Measurements from ENCODE around the gene FARP1. TPM values are rescaled to one million over a fixed set of nuclear protein-coding genes. Genes with fewer than 3 reads are reported as not detected.

Gene FARP1
- polyA plus RNA-seq, 3 donors = 8.3 to 20.7 (median 9.6) TPM

GRCh38 chr13:98129059-98129746, 13.7 kb upstream of the FARP1 start:
- no peak overlapping the region for H3K27ac ChIP-seq (ENCODE audit: low read depth, low read length)
- 89 to 92% (median 90%) methylated on average over 5 of the region's 5 CpGs for WGBS, 3 donors

DNA sequence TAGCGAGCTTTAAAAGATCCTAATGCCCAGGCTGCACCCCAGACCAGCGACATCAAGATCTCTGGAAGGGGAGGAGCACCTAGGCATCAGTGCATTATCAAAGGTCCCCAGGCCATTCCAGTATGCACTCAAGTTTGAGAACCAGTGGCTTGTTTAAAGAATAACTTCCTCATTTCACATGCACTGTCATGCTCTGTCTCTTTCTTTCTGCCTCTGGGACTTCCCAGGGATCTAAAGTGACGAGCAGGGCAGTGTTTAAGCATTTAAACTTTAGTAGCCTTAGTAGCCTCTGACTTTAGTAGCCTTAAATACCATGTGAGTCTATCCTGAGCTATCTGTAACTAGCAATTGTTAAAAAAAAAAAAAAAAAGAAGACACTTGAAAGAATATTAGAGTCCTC, 8.9 kb upstream of the FARP1 start:
- no peak overlapping the region for H3K27ac ChIP-seq (ENCODE audit: low read depth, low read length)
- 51 to 74% (median 59%) methylated on average over 3 of the region's 3 CpGs for WGBS, 3 donors

- 87 to 98% (median 97%) methylated on average over 1 of the region's 1 CpG for WGBS, 3 donors
- H3K27ac ChIP-seq (ENCODE audit: low read depth, low read length) = no peak overlapping the region
Measured at GRCh38 chr13:98134901-98135300, 8.0 kb upstream of the FARP1 start.

- no peak overlapping the region for H3K27ac ChIP-seq (ENCODE audit: low read depth, low read length)
- WGBS, 3 donors = 91 to 98% (median 91%) methylated on average over 7 of the region's 7 CpGs
Measured at GRCh38 chr13:98141091-98141490, 1.8 kb upstream of the FARP1 start.

GRCh38 chr13:98141509-98142379, 1.1 kb upstream of the FARP1 start:
- no peak overlapping the region for H3K27ac ChIP-seq (ENCODE audit: low read depth, low read length)
- WGBS, 3 donors = 33 to 45% (median 40%) methylated on average over 24 to 27 of the region's 27 CpGs

GRCh38 chr13:98143157-98143553, 261 bp downstream of the FARP1 start:
- WGBS, 3 donors = 0 to 1% (median 1%) methylated on average over 23 to 66 of the region's 66 CpGs
- H3K27ac ChIP-seq (ENCODE audit: low read depth, low read length) = no peak overlapping the region

GRCh38 chr13:98143601-98144026, 720 bp downstream of the FARP1 start:
- H3K27ac ChIP-seq (ENCODE audit: low read depth, low read length) = no peak overlapping the region

DNA sequence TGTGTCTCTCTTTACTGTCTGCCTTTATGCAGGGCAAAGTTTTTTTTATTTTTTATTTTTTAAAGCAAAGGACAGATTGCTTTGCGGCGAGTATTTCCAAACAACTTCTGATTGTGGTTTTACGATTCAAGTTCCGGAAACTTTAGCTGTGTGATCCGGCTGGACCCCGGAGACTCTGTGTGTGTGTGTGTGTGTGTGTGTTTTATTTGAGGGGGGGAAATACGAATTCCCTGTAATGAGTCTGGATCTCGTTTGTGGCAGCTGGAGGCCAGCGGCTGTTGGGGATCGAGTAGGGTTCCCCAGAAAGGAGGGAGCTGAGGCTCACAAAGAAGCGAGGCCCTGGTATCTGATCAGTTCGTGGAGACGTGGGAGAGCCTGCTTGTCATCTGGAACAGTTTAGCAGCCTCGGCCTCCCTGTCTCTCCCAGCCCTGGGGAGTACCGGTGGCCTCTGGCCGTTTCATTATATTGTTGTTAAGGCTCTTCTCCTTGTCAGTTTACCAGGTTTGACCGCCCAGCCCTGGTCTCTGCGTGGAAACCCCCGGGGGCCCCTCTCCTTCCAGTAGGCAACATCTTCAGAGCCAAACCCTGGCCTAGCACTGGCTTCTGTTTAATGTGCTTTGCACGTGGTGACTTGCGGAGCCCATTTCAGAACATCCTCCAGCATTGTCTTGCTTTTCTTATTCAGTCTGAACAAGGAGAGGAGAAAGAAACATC, 1.3 kb downstream of the FARP1 start:
- no peak overlapping the region for H3K27ac ChIP-seq (ENCODE audit: low read depth, low read length)
- WGBS, 3 donors = 5 to 12% (median 8%) methylated on average over 21 of the region's 21 CpGs

More at GRCh38 chr13:98143601-98144026, 720 bp downstream of the FARP1 start:
- 0 to 2% (median 1%) methylated on average over 37 to 60 of the region's 60 CpGs for WGBS, 3 donors

- 34 to 69% (median 65%) methylated on average over 10 of the region's 10 CpGs for WGBS, 3 donors
- no peak overlapping the region for H3K27ac ChIP-seq (ENCODE audit: low read depth, low read length)
Measured at GRCh38 chr13:98144801-98145350, 2.0 kb downstream of the FARP1 start.

DNA sequence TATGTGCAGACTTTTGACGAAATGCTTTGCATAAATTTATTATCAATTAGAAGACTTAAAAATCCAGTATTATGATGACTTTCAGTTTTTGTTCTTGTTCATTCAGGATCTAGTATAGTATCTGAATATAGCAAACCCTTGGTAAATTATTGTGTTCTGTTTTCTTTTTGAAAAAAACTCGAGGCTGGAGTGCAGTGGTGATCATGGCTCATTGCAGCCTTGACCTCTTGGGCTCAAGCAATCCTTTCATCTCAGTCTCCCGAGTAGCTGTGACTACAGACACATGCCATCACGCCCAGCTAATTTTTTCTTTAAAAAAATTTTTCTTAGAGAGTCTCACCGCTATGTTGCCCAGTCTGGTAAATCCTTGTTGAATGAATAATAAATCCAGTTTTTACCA, 4.6 kb downstream of the FARP1 start:
- H3K27ac ChIP-seq (ENCODE audit: low read depth, low read length) = no peak overlapping the region
- 57 to 80% (median 75%) methylated on average over 5 of the region's 5 CpGs for WGBS, 3 donors

GRCh38 chr13:98150832-98151479, 8.1 kb downstream of the FARP1 start:
- 75 to 90% (median 88%) methylated on average over 8 of the region's 8 CpGs for WGBS, 3 donors
- no peak overlapping the region for H3K27ac ChIP-seq (ENCODE audit: low read depth, low read length)

- 67 to 82% (median 76%) methylated on average over 5 of the region's 5 CpGs for WGBS, 3 donors
- H3K27ac ChIP-seq (ENCODE audit: low read depth, low read length) = no peak overlapping the region
Measured at GRCh38 chr13:98155475-98156109, 12.7 kb downstream of the FARP1 start.

DNA sequence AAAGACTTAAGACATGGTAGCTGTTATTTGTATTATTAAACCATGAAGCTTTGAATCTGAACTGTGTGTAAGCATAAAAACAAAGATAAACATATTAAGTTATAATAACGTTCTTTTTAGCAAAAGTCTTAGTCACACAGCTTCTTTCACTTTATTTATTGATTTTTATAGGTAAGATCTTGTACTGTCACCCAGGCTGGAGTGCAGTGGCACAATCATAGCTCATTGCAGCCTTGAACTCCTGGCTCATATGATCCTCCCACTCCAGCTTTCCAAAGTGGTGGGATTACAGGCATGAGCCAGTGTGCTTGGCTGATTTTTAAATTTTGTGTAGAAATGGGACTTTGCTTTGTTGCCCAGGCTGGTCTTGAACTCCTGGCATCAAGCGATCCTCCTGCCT, 13.4 kb downstream of the FARP1 start:
- no peak overlapping the region for H3K27ac ChIP-seq (ENCODE audit: low read depth, low read length)
- 65 to 87% (median 82%) methylated on average over 2 of the region's 2 CpGs for WGBS, 3 donors

GRCh38 chr13:98157188-98157587, 14.3 kb downstream of the FARP1 start:
- WGBS, 3 donors = 77 to 86% (median 86%) methylated on average over 7 of the region's 7 CpGs
- no peak overlapping the region for H3K27ac ChIP-seq (ENCODE audit: low read depth, low read length)

DNA sequence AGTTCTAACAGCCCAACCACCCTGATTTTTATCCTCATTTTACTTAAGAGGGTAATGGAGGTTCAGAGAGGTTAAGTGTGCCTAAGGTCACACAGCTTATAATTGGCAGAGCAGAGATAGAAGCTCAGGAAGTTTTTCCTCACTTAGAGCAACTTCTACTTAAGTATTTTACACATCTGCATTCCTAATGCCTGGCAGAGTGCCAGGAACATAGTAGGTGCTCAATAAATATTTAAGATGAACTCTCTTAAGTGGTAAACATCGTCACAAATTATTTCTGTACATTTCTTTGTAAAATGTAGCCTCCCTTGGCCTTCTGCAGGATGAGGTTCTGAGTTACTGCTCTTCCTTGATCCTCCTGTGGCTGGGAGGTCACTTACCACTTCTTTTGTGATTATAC, 14.7 kb downstream of the FARP1 start:
- no peak overlapping the region for H3K27ac ChIP-seq (ENCODE audit: low read depth, low read length)
- 84 to 89% (median 85%) methylated on average over 1 of the region's 1 CpG for WGBS, 3 donors

GRCh38 chr13:98158172-98158899, 15.4 kb downstream of the FARP1 start:
- WGBS, 3 donors = 77 to 92% (median 89%) methylated on average over 5 of the region's 5 CpGs
- no peak overlapping the region for H3K27ac ChIP-seq (ENCODE audit: low read depth, low read length)

DNA sequence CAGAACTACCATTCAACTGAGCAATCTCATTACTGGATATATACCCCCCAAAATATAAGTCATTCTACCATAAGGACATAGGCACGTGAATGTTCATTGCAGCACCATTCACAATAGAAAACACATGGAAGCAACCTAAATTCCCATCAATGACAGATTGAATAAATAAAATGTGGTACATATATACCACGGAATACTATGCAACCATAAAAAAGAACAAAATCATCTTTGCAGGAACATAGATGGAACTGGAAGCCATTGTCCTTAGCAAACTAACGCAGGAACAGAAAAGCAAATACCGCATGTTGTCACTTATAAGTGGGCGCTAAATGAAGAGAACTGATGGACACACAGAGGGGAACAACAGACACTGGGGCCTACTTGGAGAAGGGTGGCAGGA, 20.0 kb downstream of the FARP1 start:
- 95 to 98% (median 98%) methylated on average over 5 of the region's 5 CpGs for WGBS, 3 donors
- H3K27ac ChIP-seq (ENCODE audit: low read depth, low read length) = no peak overlapping the region
